SK-N-SH (cell line): ENCODE data around the gene RAB34.

Source experiments
- CTCF ChIP-seq: fragments of 200-600 bp; sonication (generic); IDR thresholded peaks from 2 replicates; pipeline ENCODE4 v1.6.1; 2017; ENCODE audit warnings: antibody characterized with exemption, mild to moderate bottlenecking, moderate library complexity
- ELF1 ChIP-seq: IDR thresholded peaks from 2 replicates; pipeline ENCODE4 v1.4.0; 2012
- FOSL2 ChIP-seq: IDR thresholded peaks from 2 replicates; pipeline ENCODE4 v1.4.0; 2012; ENCODE audit warnings: low read depth, mild to moderate bottlenecking, moderate library complexity, borderline replicate concordance
- FOXM1 ChIP-seq: IDR thresholded peaks from 2 replicates; pipeline ENCODE4 v1.4.0; 2012; ENCODE audit warnings: low read depth, mild to moderate bottlenecking
- MAX ChIP-seq: IDR thresholded peaks from 2 replicates; pipeline ENCODE4 v1.4.0; 2012; ENCODE audit warnings: low read depth
- NRF1 ChIP-seq: IDR thresholded peaks from 2 replicates; pipeline ENCODE4 v1.6.1; 2012; ENCODE audit warnings: low read depth, mild to moderate bottlenecking, low read length
- POLR2AphosphoS5 ChIP-seq: IDR thresholded peaks from 2 replicates; pipeline ENCODE4 v1.6.1; 2012; ENCODE audit warnings: low read depth, low read length
- RAD21 ChIP-seq: IDR thresholded peaks from 2 replicates; pipeline ENCODE4 v1.6.1; 2012; ENCODE audit warnings: mild to moderate bottlenecking, low read length
- REST ChIP-seq: IDR thresholded peaks from 2 replicates; pipeline ENCODE4 v1.6.1; 2012; ENCODE audit warnings: mild to moderate bottlenecking, low read depth, low read length, moderate library complexity
- TAF1 ChIP-seq: IDR thresholded peaks from 2 replicates; pipeline ENCODE4 v1.6.1; 2012; ENCODE audit warnings: low read depth, mild to moderate bottlenecking, low read length, moderate library complexity, borderline replicate concordance
- YY1 ChIP-seq: IDR thresholded peaks from 2 replicates; pipeline ENCODE4 v1.4.0; 2012; ENCODE audit warnings: low read depth, mild to moderate bottlenecking
- ZBTB33 ChIP-seq: IDR thresholded peaks from 2 replicates; pipeline ENCODE4 v1.4.0; 2012; ENCODE audit warnings: low read depth, borderline replicate concordance

GRCh38 chr17:28700278-28700677 lies 17.4 kb downstream of the RAB34 start:
- TF ChIP-seq CTCF (no peak), FOSL2 (no peak), YY1 (no peak), FOXM1 (no peak), TAF1 (no peak), ELF1 (no peak), MAX (no peak), ZBTB33 (no peak), REST (no peak), RAD21 (no peak), NRF1 (no peak), POLR2AphosphoS5 (no peak)
